GM12873 (cell line): Measurements from ENCODE around the gene SNAPIN.
A peak's percentile ranks its signal among the peaks of the same experiment; 100 is the strongest.

Source experiments
- TF ChIP-seq, protein P1 (sequence below): IDR thresholded peaks from 2 replicates; pipeline ENCODE4 v1.5.1; 2012; ENCODE audit warnings: low read depth, mild to moderate bottlenecking, moderate library complexity, low read length, control low read depth; ENCODE audit not compliant: insufficient read depth; ENCODE audit errors: missing control alignments

Gene SNAPIN

DNA sequence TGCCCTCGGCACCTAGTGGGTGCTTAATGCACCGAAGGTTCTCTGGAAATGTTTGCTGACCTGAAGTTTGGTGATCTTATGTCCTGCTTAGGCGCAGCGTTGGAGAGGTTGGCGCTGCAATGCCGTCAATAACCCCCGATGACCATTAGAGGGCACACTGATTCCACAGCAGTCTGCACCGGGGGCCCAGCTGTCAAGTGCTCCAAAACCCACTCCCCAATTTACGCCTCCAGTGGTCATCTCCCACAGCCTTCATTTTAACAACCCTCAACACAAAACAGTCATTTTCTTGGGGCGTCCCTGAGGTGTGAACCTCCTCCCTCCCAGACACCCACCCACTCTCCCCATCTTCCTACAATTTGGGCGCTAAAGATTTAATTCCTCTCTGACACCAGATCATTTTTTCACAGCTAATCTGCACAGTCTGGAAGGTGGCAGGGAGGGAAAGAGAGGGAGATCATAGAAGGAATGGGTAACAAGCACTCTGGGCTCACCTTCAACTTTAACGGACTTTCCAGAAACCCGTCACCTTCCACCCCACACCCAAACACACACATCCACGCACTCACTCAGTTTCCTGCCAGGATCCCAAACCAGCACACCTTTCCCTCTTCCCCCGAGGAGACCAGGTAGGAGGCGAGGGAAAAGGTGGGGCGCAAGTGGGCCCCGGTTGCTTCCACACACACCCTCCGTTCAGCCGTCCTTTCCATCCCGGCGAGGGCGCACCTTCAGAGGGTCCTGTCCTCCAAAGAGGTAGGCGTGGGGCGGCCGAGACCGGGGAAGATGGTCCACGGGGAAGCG lies 19.4 kb downstream of the SNAPIN start:
- TF ChIP-seq, protein P1, sequence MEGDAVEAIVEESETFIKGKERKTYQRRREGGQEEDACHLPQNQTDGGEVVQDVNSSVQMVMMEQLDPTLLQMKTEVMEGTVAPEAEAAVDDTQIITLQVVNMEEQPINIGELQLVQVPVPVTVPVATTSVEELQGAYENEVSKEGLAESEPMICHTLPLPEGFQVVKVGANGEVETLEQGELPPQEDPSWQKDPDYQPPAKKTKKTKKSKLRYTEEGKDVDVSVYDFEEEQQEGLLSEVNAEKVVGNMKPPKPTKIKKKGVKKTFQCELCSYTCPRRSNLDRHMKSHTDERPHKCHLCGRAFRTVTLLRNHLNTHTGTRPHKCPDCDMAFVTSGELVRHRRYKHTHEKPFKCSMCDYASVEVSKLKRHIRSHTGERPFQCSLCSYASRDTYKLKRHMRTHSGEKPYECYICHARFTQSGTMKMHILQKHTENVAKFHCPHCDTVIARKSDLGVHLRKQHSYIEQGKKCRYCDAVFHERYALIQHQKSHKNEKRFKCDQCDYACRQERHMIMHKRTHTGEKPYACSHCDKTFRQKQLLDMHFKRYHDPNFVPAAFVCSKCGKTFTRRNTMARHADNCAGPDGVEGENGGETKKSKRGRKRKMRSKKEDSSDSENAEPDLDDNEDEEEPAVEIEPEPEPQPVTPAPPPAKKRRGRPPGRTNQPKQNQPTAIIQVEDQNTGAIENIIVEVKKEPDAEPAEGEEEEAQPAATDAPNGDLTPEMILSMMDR = peak; percentile 96

DNA sequence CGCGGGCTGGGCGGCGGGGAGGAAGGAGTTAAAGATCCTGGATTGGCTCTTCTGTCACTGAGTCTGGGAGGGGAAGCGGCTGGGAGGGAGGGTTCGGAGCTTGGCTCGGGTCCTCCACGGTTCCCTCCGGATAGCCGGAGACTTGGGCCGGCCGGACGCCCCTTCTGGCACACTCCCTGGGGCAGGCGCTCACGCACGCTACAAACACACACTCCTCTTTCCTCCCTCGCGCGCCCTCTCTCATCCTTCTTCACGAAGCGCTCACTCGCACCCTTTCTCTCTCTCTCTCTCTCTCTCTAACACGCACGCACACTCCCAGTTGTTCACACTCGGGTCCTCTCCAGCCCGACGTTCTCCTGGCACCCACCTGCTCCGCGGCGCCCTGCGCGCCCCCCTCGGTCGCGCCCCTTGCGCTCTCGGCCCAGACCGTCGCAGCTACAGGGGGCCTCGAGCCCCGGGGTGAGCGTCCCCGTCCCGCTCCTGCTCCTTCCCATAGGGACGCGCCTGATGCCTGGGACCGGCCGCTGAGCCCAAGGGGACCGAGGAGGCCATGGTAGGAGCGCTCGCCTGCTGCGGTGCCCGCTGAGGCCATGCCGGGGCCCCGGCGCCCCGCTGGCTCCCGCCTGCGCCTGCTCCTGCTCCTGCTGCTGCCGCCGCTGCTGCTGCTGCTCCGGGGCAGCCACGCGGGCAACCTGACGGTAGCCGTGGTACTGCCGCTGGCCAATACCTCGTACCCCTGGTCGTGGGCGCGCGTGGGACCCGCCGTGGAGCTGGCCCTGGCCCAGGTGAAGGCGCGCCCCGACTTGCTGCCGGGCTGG lies 20.2 kb downstream of the SNAPIN start, which contains the start of gene NPR1:
NPR1 (plus strand) TSS at position 170 of the 818 bp plus-strand sequence; CDS start at position 591, 421 bp downstream.
- TF ChIP-seq, protein P1 = peak; percentile 0

GRCh38 chr1:153679337-153680119 lies 21.0 kb downstream of the SNAPIN start:
- TF ChIP-seq, protein P1 = peak; percentile 46

DNA sequence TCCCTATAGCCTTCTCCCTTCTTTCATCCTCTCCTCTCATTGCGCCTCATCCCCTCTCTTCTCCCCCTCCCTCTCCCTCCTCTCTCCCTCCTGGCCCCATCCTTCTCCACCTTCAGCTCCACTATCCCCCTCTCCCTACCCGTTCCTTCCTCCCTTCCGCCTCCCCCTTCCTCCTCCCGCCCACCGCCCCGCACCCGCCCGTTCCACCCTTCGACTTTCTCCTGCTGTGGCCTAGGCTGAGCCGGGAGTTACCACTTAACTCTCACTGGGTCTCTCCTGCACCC lies 21.6 kb downstream of the SNAPIN start:
- TF ChIP-seq, protein P1 = no peak

GRCh38 chr1:153682730-153683129 lies 24.2 kb downstream of the SNAPIN start:
- TF ChIP-seq, protein P1 = no peak

GRCh38 chr1:153683854-153684253 lies 25.4 kb downstream of the SNAPIN start:
- TF ChIP-seq, protein P1 = no peak

GRCh38 chr1:153684892-153685291 lies 26.4 kb downstream of the SNAPIN start:
- TF ChIP-seq, protein P1 = no peak
